ENCODE measurements around the gene YES1. TPM values are rescaled to one million over a fixed set of nuclear protein-coding genes. Genes with fewer than 3 reads are reported as not detected.
A peak's percentile ranks its signal among the peaks of the same experiment; 100 is the strongest.

Gene YES1
- total and polyA plus RNA-seq, 2 of the 13 experiments (the other 11 are each of a cell fraction or from before 2014, with no cell fraction given), result 17.2 to 70.8 TPM

GRCh38 chr18:845152-845819 is 33.2 kb upstream of the YES1 start (continued):
- TF ChIP-seq FOXA1 (IDR thresholded peaks at IDR 0.05), result no peak
- peak; percentile 48; the same call in 1 of the 2 replicates for TF ChIP-seq FOXA1 (CRISPR knock-in tag; IDR thresholded peaks at IDR 0.05)
- no peak for TF ChIP-seq ZNF563 (CRISPR knock-in tag; IDR thresholded peaks at IDR 0.05)
- no peak for TF ChIP-seq MTA1 (CRISPR knock-in tag; IDR thresholded peaks at IDR 0.05; ENCODE audit: borderline replicate concordance)
- no peak for TF ChIP-seq REST (IDR thresholded peaks at IDR 0.05; ENCODE audit: borderline replicate concordance in 1 of 2, low read depth in 1 of 2, low read length in 2 of 2)
- TF ChIP-seq PHF5A (CRISPR knock-in tag; IDR thresholded peaks at IDR 0.05; ENCODE audit: low read depth, unreplicated experiment), result no peak
- TF ChIP-seq SRSF9 (IDR thresholded peaks at IDR 0.05; ENCODE audit: borderline replicate concordance, insufficient read depth, low read depth, low read length, poor library complexity, severe bottlenecking), result no peak
- TF ChIP-seq, protein P1, sequence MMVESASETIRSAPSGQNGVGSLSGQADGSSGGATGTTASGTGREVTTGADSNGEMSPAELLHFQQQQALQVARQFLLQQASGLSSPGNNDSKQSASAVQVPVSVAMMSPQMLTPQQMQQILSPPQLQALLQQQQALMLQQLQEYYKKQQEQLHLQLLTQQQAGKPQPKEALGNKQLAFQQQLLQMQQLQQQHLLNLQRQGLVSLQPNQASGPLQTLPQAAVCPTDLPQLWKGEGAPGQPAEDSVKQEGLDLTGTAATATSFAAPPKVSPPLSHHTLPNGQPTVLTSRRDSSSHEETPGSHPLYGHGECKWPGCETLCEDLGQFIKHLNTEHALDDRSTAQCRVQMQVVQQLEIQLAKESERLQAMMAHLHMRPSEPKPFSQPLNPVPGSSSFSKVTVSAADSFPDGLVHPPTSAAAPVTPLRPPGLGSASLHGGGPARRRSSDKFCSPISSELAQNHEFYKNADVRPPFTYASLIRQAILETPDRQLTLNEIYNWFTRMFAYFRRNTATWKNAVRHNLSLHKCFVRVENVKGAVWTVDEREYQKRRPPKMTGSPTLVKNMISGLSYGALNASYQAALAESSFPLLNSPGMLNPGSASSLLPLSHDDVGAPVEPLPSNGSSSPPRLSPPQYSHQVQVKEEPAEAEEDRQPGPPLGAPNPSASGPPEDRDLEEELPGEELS (CRISPR knock-in tag; IDR thresholded peaks at IDR 0.05), result peak; percentile 55; the same call in 1 of the 2 replicates
- no peak for TF ChIP-seq ZNF30 (CRISPR knock-in tag; IDR thresholded peaks at IDR 0.05)
- TF ChIP-seq, protein P2, sequence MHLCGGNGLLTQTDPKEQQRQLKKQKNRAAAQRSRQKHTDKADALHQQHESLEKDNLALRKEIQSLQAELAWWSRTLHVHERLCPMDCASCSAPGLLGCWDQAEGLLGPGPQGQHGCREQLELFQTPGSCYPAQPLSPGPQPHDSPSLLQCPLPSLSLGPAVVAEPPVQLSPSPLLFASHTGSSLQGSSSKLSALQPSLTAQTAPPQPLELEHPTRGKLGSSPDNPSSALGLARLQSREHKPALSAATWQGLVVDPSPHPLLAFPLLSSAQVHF (CRISPR knock-in tag; IDR thresholded peaks at IDR 0.05), result no peak
- TF ChIP-seq ZNF33B (CRISPR knock-in tag; IDR thresholded peaks at IDR 0.05), result no peak
- TF ChIP-seq POLR2AphosphoS5 (IDR thresholded peaks at IDR 0.05; ENCODE audit: low read depth, low read length), result no peak
- no peak for TF ChIP-seq NFE2L1 (CRISPR knock-in tag; IDR thresholded peaks at IDR 0.05; ENCODE audit: borderline replicate concordance)
- TF ChIP-seq ZNF501 (CRISPR knock-in tag; IDR thresholded peaks at IDR 0.05), result no peak
- TF ChIP-seq ZNF841 (CRISPR knock-in tag; IDR thresholded peaks at IDR 0.05; ENCODE audit: borderline replicate concordance), result no peak
- TF ChIP-seq THAP8 (CRISPR knock-in tag; IDR thresholded peaks at IDR 0.05; ENCODE audit: borderline replicate concordance), result no peak
- no peak for TF ChIP-seq NFKB2 (CRISPR knock-in tag; IDR thresholded peaks at IDR 0.05; ENCODE audit: borderline replicate concordance)
- TF ChIP-seq CENPT (CRISPR knock-in tag; IDR thresholded peaks at IDR 0.05; ENCODE audit: low read depth), result no peak
- peak; percentile 61 for TF ChIP-seq SAP130 (CRISPR knock-in tag; IDR thresholded peaks at IDR 0.05; ENCODE audit: low read depth)
- TF ChIP-seq ZNF891 (CRISPR knock-in tag; IDR thresholded peaks at IDR 0.05), result no peak
- no peak for TF ChIP-seq ZNF674 (CRISPR knock-in tag; IDR thresholded peaks at IDR 0.05; ENCODE audit: low read depth)
- TF ChIP-seq, protein P3, sequence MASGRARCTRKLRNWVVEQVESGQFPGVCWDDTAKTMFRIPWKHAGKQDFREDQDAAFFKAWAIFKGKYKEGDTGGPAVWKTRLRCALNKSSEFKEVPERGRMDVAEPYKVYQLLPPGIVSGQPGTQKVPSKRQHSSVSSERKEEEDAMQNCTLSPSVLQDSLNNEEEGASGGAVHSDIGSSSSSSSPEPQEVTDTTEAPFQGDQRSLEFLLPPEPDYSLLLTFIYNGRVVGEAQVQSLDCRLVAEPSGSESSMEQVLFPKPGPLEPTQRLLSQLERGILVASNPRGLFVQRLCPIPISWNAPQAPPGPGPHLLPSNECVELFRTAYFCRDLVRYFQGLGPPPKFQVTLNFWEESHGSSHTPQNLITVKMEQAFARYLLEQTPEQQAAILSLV (CRISPR knock-in tag; IDR thresholded peaks at IDR 0.05; ENCODE audit: borderline replicate concordance), result no peak
- no peak for TF ChIP-seq NCOA5 (CRISPR knock-in tag; IDR thresholded peaks at IDR 0.05)

All from HepG2 (cell line).